WTC11 (cell line): ENCODE data around the gene CCL7. TPM values are rescaled to one million over a fixed set of nuclear protein-coding genes. Genes with fewer than 3 reads are reported as not detected.

Source experiments
- ATAC-seq: fragments of 200-7000 bp; cut with Tn5 transposase; 2 replicates; pipeline ENCODE4 v1.10.0; 2021; ENCODE audit warnings: mild to moderate bottlenecking, moderate library complexity
- CTCF ChIA-PET: fragments of 300-600 bp; sonication (Branson Sonifier 250); formaldehyde crosslinking; loops from one replicate; lab custom pipeline; 2021; ENCODE audit warnings: antibody characterized with exemption; lab: Charles Lee
- POLR2A ChIA-PET: fragments of 350-600 bp; sonication (Branson Sonifier 250); formaldehyde crosslinking; loops from one replicate; lab custom pipeline; 2021; ENCODE audit warnings: antibody characterized with exemption; lab: Charles Lee
- DNase-seq: peaks from one replicate; pipeline ENCODE4 v3.0.0; 2021; ENCODE audit warnings: low spot score
- H3K27ac Mint-ChIP-seq: 2 replicates; pipeline ENCODE4 v1.8.0; 2021; ENCODE audit warnings: mixed read lengths
- H3K27me3 Mint-ChIP-seq: 2 replicates; pipeline ENCODE4 v1.8.0; 2021; ENCODE audit warnings: low read depth, mild to moderate bottlenecking, moderate library complexity, mixed read lengths
- H3K36me3 Mint-ChIP-seq: 2 replicates; pipeline ENCODE4 v1.8.0; 2021; ENCODE audit warnings: mixed read lengths
- H3K4me1 Mint-ChIP-seq: 2 replicates; pipeline ENCODE4 v1.8.0; 2022; ENCODE audit warnings: mixed read lengths
- H3K4me3 Mint-ChIP-seq: 2 replicates; pipeline ENCODE4 v1.8.0; 2021; ENCODE audit warnings: mild to moderate bottlenecking, moderate library complexity, mixed read lengths
- H3K9me3 Mint-ChIP-seq: 2 replicates; pipeline ENCODE4 v1.8.0; 2021; ENCODE audit warnings: mixed read lengths
- AR ChIP-seq: fragments of 250-450 bp; sonication (Bioruptor Pico); IDR thresholded peaks from 2 replicates; pipeline ENCODE4 v1.9.0; 2021; ENCODE audit warnings: mild to moderate bottlenecking
- KAT7 ChIP-seq: sonication (generic); formaldehyde crosslinking; IDR thresholded peaks from 2 replicates; pipeline ENCODE4 v1.8.1; 2023; ENCODE audit warnings: missing genetic modification reagents, mild to moderate bottlenecking, borderline replicate concordance
- MXD4 ChIP-seq: fragments of 250-450 bp; sonication (Bioruptor Pico); IDR thresholded peaks from 2 replicates; pipeline ENCODE4 v1.8.0; 2021; ENCODE audit warnings: mild to moderate bottlenecking, moderate library complexity, borderline replicate concordance
- PRRX2 ChIP-seq: fragments of 250-450 bp; sonication (Bioruptor Pico); IDR thresholded peaks from 2 replicates; pipeline ENCODE4 v1.8.0; 2021; ENCODE audit warnings: mild to moderate bottlenecking
- SMAD4 ChIP-seq: sonication (generic); formaldehyde crosslinking; IDR thresholded peaks from 2 replicates; pipeline ENCODE4 v1.8.0; 2022; ENCODE audit warnings: mild to moderate bottlenecking, missing genetic modification reagents
- SOX15 ChIP-seq: fragments of 250-450 bp; sonication (Bioruptor Pico); IDR thresholded peaks from 2 replicates; pipeline ENCODE4 v1.9.0; 2021; ENCODE audit warnings: mild to moderate bottlenecking
- TEAD4 ChIP-seq: sonication (generic); formaldehyde crosslinking; IDR thresholded peaks from 2 replicates; pipeline ENCODE4 v1.8.0; 2022; ENCODE audit warnings: mild to moderate bottlenecking, missing genetic modification reagents
- USF1 ChIP-seq: sonication (generic); formaldehyde crosslinking; IDR thresholded peaks from 2 replicates; pipeline ENCODE4 v1.8.0; 2022; ENCODE audit warnings: mild to moderate bottlenecking, missing genetic modification reagents
- ZNF138 ChIP-seq: sonication (generic); formaldehyde crosslinking; conservative IDR thresholded peaks from 2 replicates; pipeline ENCODE4 v1.8.1; 2022; ENCODE audit warnings: mild to moderate bottlenecking, moderate library complexity, missing genetic modification reagents
- ZNF416 ChIP-seq: fragments of 250-450 bp; sonication (Bioruptor Pico); IDR thresholded peaks from 2 replicates; pipeline ENCODE4 v1.9.0; 2021; ENCODE audit warnings: mild to moderate bottlenecking, inconsistent platforms
- total RNA-seq: library from RNA; stranded (reverse); gene quantifications from 3 replicates; pipeline ENCODE4 v1.2.3, GENCODE V29; 2021
- TF ChIP-seq, protein P1 (sequence below): fragments of 250-450 bp; sonication (Bioruptor Pico); IDR thresholded peaks from 2 replicates; pipeline ENCODE4 v1.9.0; 2021; ENCODE audit warnings: mild to moderate bottlenecking
- TF ChIP-seq, protein P2 (sequence below): sonication (generic); formaldehyde crosslinking; IDR thresholded peaks from 2 replicates; pipeline ENCODE4 v1.8.0; 2022; ENCODE audit warnings: mild to moderate bottlenecking, missing genetic modification reagents
- TF ChIP-seq, protein P3 (sequence below): sonication (generic); formaldehyde crosslinking; IDR thresholded peaks from 2 replicates; pipeline ENCODE4 v1.8.1; 2022; ENCODE audit warnings: missing genetic modification reagents, borderline replicate concordance
- TF ChIP-seq, protein P4 (sequence below): sonication (generic); formaldehyde crosslinking; IDR thresholded peaks from 2 replicates; pipeline ENCODE4 v1.8.1; 2022; ENCODE audit warnings: mild to moderate bottlenecking, missing genetic modification reagents, moderate library complexity, borderline replicate concordance
- TF ChIP-seq, protein P5 (sequence below): sonication (generic); formaldehyde crosslinking; IDR thresholded peaks from 2 replicates; pipeline ENCODE4 v1.8.1; 2023; ENCODE audit warnings: mild to moderate bottlenecking, missing genetic modification reagents, borderline replicate concordance

The CCL7 gene
- total RNA-seq, 1 experiment from 2014 or later = not detected

DNA sequence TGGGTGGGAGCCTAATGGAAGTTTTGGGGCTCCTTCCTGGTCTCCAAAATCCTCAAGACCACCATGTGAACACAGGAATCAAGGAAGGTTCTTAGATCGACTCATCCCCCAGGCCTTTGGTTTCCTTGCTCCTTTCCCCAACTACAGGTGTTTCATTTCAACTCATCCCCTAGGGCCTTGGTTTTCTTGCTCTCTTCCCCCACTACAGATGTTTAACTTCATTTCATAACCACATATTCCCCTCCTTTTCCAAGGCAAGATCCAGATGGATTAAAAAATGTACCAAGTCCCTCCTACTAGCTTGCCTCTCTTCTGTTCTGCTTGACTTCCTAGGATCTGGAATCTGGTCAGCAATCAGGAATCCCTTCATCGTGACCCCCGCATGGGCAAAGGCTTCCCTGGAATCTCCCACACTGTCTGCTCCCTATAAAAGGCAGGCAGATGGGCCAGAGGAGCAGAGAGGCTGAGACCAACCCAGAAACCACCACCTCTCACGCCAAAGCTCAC is 15.3 kb downstream of the CCL7 start, which contains the start of gene CCL11:
CCL11 (plus strand) TSS at position 457 of the 507 bp plus-strand sequence. CDS start 67 bp downstream, outside the sequence.
- Mint-ChIP-seq H3K4me3 (no peak within 1 kb of the TSS), H3K9me3 (no peaks in the 10 kb centered on the region), H3K27me3 (peaks cover 42% of the 10 kb centered on the region), H3K36me3 (no peaks in the 10 kb centered on the region), H3K4me1 (no peaks in the 10 kb centered on the region), H3K27ac (no peak within 1 kb of the TSS)
- DNase-seq (no peak), ATAC-seq (no peak)
- ChIA-PET POLR2A (no interaction called here), CTCF (interaction anchor here (1.2 kb wide), 1 partner anchor 76 kb away, joined by 6 read pairs; no protein-coding TSS in a partner anchor)
- TF ChIP-seq ZNF138 (CRISPR knock-in tag) = no peak
- no peak for TF ChIP-seq AR (CRISPR knock-in tag)
- no peak for TF ChIP-seq TEAD4 (CRISPR knock-in tag)
- TF ChIP-seq KAT7 (CRISPR knock-in tag) = no peak
- no peak for TF ChIP-seq ZNF416 (CRISPR knock-in tag)
- TF ChIP-seq, protein P1, sequence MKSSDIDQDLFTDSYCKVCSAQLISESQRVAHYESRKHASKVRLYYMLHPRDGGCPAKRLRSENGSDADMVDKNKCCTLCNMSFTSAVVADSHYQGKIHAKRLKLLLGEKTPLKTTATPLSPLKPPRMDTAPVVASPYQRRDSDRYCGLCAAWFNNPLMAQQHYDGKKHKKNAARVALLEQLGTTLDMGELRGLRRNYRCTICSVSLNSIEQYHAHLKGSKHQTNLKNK (CRISPR knock-in tag) = no peak
- no peak for TF ChIP-seq MXD4
- TF ChIP-seq, protein P2, sequence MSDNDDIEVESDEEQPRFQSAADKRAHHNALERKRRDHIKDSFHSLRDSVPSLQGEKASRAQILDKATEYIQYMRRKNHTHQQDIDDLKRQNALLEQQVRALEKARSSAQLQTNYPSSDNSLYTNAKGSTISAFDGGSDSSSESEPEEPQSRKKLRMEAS (CRISPR knock-in tag) = no peak
- TF ChIP-seq, protein P3, sequence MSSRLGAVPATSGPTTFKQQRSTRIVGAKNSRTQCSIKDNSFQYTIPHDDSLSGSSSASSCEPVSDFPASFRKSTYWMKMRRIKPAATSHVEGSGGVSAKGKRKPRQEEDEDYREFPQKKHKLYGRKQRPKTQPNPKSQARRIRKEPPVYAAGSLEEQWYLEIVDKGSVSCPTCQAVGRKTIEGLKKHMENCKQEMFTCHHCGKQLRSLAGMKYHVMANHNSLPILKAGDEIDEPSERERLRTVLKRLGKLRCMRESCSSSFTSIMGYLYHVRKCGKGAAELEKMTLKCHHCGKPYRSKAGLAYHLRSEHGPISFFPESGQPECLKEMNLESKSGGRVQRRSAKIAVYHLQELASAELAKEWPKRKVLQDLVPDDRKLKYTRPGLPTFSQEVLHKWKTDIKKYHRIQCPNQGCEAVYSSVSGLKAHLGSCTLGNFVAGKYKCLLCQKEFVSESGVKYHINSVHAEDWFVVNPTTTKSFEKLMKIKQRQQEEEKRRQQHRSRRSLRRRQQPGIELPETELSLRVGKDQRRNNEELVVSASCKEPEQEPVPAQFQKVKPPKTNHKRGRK (CRISPR knock-in tag) = no peak

GRCh38 chr17:34287875-34288274 is 17.9 kb downstream of the CCL7 start:
- ATAC-seq = no peak
- Mint-ChIP-seq H3K27me3 (peaks cover 24% of the 10 kb centered on the region), H3K4me3 (no peak overlapping the region), H3K36me3 (no peaks in the 10 kb centered on the region), H3K27ac (no peak overlapping the region), H3K4me1 (no peaks in the 10 kb centered on the region), H3K9me3 (no peaks in the 10 kb centered on the region)
- DNase-seq = no peak
- TF ChIP-seq, protein P4, sequence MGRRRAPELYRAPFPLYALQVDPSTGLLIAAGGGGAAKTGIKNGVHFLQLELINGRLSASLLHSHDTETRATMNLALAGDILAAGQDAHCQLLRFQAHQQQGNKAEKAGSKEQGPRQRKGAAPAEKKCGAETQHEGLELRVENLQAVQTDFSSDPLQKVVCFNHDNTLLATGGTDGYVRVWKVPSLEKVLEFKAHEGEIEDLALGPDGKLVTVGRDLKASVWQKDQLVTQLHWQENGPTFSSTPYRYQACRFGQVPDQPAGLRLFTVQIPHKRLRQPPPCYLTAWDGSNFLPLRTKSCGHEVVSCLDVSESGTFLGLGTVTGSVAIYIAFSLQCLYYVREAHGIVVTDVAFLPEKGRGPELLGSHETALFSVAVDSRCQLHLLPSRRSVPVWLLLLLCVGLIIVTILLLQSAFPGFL (CRISPR knock-in tag) = no peak
- TF ChIP-seq, protein P5, sequence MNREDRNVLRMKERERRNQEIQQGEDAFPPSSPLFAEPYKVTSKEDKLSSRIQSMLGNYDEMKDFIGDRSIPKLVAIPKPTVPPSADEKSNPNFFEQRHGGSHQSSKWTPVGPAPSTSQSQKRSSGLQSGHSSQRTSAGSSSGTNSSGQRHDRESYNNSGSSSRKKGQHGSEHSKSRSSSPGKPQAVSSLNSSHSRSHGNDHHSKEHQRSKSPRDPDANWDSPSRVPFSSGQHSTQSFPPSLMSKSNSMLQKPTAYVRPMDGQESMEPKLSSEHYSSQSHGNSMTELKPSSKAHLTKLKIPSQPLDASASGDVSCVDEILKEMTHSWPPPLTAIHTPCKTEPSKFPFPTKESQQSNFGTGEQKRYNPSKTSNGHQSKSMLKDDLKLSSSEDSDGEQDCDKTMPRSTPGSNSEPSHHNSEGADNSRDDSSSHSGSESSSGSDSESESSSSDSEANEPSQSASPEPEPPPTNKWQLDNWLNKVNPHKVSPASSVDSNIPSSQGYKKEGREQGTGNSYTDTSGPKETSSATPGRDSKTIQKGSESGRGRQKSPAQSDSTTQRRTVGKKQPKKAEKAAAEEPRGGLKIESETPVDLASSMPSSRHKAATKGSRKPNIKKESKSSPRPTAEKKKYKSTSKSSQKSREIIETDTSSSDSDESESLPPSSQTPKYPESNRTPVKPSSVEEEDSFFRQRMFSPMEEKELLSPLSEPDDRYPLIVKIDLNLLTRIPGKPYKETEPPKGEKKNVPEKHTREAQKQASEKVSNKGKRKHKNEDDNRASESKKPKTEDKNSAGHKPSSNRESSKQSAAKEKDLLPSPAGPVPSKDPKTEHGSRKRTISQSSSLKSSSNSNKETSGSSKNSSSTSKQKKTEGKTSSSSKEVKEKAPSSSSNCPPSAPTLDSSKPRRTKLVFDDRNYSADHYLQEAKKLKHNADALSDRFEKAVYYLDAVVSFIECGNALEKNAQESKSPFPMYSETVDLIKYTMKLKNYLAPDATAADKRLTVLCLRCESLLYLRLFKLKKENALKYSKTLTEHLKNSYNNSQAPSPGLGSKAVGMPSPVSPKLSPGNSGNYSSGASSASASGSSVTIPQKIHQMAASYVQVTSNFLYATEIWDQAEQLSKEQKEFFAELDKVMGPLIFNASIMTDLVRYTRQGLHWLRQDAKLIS (CRISPR knock-in tag) = no peak
- TF ChIP-seq SOX15 (CRISPR knock-in tag) (no peak), KAT7 (CRISPR knock-in tag) (no peak), SMAD4 (no peak), USF1 (no peak), PRRX2 (CRISPR knock-in tag) (no peak)
- CTCF ChIA-PET = no interaction called here
- POLR2A ChIA-PET = no interaction called here
